Activated T-cell treated with anti-CD3 and anti-CD28 coated beads, Interleukin-2, amount 50 U/mL, for 1 hour (primary cell): ENCODE measurements around the gene GDF7.

ENCODE experiments used
- DNase-seq: peaks from one replicate; pipeline ENCODE4 v3.0.0-alpha.2; 2020

GDF7 gene

DNA sequence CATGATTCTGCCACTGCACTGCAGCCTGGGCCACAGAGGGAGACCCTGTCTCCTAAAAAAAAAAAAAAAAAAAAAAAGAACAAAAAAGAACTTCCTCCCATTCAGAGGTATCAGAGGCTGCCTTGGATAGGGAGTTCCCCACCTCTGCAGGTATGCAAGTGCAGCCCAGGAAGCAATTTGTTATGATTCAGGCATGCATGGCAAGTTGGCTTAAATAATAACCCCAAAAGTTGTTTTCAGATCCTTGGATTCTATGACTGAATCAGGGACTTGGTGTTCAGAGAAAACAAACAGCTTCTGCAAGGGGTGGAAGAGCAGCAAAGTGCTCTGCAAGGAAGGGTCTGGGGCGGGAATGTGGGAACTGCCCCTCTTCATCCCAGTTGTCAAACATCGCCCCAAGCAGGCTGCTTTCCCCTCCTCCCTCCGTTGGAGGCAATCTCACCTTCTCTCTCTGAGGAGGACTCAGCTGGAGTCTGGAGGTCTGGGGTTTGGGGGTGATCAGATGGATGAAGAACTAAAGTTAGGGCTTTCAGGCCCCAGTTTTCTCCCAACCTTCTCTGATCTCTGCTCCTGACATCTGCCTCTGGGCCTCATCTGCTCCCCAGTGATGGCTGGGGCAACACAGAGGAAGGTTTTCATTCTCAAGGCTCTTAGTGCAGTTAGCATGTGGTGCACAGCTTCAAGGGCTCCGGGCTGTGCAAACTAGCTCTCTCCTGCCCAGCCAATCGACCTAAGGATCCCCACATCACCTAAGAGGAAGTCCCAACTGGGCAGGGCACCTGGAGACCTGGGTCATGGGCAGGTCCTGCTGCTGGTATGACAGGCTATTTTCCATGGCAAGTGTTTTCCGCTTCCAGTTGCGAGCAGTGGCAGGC, 3.5 kb upstream of the GDF7 start:
- no peak for DNase-seq

DNA sequence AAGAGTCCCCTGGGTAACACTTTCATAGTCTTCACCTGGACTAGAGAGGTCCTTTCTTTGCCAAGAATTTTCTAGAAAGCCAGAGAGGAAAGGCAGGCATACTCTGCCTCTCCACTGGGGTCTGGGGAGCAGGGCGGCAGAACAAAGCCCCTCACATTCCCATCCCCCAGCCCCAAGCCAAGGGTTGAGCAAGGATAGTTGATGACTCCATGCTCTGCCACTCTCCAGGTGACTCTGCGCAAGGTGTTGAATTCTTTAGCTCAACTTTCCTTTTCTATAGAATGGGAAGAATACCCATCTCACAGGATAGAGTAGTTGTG, 2.9 kb upstream of the GDF7 start:
- no peak for DNase-seq

DNA sequence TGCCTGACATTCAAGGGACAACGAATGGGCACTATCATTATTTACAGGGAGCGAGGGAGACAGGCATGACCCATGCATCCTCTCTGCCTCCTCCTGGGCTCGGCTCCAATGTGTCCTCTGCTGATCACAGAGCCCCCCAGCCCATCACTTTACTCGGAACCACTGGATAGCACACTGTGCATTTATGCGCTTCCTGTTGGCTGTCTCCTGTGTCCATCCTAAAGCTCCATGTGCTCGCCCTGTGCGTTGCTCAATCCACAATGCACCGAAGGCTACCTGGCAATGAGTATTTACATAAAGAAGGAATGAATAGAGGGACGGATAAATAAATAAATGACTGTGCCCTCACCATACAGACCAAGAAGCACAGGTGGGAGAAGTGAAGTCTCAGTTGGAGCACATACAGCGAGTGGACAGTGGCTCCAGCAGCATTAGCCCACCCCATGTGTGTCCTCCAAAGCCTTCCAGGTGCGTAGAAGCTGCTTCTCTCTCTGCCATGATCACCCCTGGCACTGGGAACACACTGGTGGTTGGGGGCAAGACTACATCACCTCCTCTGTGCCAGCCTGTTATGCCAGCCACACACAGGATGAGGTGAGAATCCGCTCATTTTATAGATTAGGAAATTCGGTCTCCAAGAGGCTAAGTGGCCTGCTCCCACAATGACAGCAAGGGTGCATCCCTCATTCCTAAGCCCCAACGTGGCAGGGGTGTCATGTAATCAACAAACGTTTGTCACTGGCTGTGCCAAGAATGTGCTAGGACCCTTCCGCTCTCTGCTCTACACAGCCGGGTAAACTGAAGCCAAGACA, 2.3 kb upstream of the GDF7 start:
- no peak for DNase-seq

DNA sequence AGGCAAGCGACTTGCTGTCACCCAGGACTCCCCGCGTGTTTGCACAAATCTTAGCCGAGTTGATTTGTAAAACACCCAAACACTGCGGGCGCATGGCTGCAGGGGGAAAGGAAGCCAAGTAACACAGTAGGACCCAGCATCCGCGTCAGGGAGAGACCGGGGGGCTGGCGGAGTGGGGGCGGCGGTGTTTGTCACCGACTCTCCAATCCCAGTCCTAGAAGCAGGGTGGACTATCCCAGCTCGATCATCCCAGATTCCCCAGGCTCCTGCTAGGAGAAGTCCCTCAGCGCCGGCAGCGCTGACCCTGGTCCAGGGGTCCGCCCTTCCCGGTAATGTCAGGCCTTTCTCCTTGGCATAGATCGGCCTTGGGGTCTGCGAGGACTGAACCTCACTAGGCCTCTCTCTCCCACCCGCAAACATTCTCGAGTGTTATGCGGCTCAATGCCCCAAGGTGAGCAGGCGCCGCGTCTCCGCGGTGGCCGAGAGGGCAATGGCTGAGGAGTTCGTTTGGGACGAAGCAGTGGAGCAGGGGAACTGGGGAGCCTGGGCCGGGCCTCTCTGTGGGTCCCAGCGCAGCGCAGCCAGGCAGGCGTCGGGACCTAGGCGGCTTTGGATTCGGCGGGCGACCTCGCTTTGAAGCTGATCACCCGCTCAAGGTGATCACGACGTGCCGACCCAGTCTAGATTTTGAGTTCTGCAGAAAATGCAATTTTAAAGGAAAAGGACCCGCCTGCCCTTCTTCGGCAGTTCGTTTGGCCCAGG, 1.5 kb upstream of the GDF7 start:
- no peak for DNase-seq

DNA sequence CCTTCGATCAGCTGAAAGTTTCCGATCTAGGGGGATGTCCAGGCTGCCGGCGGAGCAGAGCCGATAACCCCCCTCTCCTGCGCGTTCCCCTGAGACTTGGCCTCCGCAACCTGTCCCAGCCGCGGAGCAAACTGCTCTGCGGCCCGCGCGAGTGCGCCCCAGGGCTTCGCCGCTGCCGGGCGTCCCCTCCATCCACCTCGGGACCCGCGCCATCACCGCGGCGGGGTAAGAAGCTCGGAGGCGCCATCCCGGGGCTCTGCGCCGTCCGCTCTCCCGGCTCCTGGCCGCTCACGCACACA, 990 bp upstream of the GDF7 start:
- no peak for DNase-seq

DNA sequence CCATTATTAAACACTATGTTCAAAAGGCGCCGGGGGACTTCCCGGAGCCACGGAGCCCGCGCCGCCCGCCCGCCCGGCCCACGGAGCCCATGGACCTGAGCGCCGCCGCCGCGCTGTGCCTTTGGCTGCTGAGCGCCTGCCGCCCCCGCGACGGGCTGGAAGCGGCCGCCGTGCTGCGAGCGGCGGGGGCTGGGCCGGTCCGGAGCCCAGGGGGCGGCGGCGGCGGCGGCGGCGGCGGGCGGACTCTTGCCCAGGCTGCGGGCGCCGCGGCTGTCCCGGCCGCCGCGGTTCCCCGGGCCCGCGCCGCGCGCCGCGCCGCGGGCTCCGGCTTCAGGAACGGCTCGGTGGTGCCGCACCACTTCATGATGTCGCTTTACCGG, 197 bp downstream of the GDF7 start:
- DNase-seq, result no peak

DNA sequence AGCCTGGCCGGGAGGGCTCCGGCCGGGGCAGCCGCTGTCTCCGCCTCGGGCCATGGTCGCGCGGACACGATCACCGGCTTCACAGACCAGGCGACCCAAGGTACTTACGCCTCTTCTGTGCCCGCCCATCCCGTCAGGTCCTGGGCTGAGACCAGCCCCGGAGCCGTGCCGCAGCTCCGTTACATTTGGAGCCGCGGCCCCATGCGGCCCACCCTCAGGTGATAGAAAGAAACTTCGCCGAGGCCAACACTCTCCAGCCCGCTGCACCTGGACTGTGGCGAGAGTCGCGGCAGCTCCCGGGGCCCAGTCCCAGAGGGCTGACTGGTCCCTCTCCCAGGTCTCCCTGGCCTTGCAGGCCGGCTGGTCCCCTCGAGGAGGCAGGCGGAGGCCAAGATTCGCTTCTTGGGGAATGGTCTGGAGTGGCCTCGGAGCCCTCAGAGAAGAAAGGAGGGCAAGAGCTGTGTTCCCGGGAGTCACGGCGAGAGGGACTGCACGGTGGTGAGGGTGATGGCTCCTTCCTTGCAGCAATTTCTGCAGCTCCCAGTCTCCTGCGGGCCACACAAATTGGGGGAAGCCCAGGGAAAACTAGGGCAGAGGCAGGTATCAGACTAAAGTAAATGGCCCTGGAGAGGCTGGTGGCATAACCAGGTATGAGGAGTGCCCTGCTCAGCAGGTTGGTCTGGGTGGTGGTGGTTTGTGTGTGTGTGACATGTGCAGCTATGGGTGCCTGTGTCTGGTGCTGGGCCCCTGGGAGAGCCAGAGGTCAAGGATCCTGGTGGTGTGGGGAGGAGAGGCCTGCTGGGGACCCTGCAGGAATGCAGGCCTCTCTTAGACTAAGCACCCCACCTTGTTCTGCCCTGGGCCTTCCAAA, 822 bp downstream of the GDF7 start:
- no peak for DNase-seq

DNA sequence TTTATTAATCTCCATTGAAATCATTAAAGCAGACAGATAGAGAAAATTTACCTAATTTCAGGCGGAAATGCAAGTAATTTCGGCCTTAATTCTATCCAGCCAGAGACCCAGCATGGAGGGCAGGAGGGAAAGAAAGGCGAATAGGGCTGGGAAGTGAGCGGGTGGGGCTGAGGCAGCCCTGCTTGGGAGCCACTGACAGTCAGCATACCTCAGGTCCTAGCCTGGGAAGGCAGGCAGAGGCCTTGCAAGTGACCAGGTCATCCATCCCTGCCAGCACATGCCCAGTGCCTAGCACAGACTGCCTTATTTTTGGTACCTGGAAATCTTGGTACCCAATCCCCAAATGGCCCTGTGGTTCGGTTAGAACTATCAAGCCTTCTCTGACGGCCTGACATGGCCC, 1.5 kb downstream of the GDF7 start:
- no peak for DNase-seq

DNA sequence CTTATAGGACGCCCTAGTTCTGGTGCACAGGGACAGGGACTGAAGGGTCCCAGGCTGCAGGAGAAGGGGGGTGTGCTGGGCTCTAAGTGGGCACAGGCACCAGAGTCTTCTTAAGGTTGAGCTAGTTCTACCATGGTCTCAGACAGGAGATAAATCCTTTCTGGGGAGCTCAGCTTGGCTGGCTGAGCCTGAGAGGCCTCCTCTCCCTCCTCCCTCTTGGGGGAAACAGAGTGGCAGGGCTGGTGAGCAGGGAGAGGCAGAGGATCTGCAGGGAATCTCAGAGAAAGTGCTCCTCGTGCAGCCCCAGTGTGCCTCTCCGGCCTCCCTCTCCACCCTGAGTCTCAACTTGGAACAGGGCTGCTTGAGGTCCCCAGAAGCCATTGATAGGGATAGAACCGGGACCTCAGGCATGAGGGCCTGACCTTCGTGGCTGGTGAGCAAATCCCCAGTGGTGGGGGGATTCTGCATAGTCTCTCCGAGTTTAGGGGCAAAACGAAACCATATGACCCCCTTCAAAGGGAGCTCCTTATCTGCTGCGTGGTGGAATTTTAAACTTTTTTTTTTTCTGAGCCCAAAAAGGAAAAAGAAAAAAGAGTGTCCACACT, 2.0 kb downstream of the GDF7 start:
- no peak for DNase-seq

DNA sequence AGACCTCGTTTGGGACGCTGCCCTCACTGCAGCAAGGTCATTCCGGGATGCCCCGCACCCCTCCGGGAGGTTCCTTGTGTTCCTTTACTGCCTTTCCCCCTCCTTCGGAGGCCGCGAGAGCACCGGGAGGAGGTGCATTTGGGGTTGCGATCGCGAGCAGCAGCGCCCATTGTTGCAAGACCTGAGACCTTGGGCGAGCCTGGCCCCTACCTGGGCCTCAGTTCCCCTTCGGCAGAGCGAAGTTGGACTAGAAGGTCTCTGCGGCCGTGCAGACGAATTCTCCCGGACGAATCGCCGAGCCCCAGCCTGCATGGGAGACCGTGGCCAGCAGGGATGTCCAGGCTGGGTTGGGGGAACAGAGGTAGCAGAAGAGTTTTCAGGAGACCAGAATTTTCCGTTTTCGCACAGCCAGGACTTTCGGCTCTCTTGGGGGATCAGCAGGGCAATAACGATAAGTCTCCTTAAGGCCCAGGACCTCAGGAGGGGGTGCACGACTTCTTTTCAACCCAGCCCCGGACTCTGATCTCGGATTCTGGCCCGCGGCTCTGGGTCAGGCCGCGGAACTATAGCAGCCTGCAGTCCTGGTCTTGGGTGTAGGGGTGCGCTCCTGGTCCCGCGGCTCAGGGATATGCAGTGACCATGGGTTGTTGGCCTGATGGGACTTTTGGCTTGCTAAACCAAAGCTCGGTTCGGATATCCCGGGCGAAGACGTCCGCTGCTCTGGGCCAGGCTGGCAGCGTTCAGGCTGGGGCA, 2.8 kb downstream of the GDF7 start:
- DNase-seq, result no peak

DNA sequence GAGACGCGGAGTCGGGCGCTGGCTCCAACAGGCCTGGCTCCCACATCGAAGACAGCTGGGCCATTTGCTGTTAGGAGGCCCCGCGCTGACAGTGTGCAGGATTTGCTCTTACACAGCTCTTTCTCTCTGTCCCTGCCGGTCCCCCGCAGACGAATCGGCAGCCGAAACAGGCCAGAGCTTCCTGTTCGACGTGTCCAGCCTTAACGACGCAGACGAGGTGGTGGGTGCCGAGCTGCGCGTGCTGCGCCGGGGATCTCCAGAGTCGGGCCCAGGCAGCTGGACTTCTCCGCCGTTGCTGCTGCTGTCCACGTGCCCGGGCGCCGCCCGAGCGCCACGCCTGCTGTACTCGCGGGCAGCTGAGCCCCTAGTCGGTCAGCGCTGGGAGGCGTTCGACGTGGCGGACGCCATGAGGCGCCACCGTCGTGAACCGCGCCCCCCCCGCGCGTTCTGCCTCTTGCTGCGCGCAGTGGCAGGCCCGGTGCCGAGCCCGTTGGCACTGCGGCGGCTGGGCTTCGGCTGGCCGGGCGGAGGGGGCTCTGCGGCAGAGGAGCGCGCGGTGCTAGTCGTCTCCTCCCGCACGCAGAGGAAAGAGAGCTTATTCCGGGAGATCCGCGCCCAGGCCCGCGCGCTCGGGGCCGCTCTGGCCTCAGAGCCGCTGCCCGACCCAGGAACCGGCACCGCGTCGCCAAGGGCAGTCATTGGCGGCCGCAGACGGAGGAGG, 3.5 kb downstream of the GDF7 start:
- no peak for DNase-seq

DNA sequence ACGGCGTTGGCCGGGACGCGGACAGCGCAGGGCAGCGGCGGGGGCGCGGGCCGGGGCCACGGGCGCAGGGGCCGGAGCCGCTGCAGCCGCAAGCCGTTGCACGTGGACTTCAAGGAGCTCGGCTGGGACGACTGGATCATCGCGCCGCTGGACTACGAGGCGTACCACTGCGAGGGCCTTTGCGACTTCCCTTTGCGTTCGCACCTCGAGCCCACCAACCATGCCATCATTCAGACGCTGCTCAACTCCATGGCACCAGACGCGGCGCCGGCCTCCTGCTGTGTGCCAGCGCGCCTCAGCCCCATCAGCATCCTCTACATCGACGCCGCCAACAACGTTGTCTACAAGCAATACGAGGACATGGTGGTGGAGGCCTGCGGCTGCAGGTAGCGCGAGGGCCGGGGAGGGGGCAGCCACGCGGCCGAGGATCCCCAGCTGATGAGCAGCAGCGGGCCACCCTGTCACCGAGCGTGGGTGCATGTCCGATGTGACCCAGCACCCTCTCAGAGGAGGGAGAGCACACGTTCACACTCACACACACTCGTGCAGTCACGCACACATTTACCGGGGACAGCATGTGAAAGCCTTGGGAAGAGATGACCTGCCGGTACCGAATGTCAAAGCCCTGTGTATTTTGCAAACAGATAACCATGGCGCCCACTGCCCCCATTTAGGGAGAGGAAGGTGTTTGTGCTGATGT, 4.2 kb downstream of the GDF7 start:
- no peak for DNase-seq

DNA sequence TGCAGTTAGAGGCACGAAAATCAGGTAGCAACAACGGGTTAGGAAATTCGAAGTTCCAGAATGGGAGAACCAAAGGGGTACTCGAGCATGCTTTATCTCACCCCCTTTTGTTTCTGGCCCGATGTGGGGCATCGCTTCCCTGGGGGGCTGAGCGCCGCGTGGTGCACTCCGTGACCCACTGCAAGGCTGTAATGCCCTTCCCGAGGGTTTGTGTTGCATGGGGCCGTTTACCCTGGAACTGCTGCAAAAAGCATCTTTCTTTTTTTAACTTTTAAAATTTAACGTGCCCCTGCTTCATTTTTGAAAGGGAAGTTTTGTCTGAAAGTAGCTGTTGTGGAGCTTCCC, 4.8 kb downstream of the GDF7 start:
- no peak for DNase-seq

DNA sequence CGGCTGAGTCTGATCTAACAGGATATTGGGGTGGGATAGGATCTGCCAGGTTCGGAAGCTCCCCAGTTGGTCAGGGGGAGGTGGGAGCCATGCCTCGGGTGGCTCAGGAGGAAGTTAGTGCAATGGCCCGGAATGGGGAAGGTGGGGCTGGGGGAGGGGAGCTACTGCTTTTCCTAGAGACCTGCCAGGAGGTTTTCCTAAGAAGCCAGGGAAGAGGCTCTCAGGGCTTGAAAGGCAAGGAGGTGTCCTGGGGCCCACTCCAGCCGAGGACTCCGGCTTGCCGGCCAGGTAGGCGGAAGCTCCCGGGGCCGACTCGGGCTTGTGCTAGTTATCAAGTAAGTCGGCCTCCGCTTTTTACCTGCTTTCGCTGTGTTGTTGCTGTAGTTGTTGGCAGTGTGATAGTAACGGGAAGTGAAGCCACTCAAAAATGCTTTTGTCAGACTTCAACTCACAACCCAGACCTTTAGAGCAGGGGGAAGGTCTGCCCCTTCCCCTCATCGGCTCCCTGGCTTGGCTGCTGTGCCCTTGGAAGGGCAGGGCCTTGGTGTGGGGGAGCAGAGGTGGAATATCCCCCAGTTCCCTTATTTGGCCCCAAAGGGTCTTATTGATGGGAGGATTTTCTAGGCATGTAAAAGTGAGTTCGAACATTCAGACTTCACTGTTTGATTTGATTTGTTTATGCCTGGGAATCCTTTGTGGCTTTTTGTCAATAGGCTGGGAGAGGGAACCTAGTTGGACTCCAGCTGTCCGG, 5.4 kb downstream of the GDF7 start:
- DNase-seq, result no peak

DNA sequence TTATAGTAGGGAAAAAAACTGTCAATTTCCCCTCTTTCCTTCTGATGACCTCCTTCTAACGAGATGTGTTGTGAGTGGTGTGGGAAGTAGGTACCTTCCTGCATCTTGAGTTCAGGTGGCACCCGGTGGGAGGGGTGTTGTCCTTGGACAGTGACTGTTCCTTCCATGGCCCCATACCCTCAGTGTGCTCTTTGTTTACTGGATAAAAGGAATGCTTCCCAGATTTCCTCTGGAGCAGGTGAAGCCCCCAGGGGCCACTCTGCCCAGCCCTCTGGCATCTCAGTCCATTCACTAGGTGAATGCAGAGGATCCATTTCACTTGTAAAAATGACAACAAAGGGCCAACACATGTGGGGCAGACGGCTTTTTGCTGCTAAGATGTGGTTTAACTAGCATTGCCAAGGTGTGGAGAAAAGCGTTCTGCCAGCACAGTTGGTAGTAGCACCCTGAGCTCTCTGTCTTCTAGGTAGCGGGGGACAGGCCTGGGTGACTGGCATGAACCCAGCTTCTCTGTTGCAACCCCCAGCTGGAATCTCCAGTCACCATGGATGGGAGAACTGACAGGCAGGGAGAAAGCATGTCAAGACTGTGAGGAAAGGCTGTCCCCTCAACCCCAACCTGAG, 6.9 kb downstream of the GDF7 start:
- DNase-seq, result no peak

DNA sequence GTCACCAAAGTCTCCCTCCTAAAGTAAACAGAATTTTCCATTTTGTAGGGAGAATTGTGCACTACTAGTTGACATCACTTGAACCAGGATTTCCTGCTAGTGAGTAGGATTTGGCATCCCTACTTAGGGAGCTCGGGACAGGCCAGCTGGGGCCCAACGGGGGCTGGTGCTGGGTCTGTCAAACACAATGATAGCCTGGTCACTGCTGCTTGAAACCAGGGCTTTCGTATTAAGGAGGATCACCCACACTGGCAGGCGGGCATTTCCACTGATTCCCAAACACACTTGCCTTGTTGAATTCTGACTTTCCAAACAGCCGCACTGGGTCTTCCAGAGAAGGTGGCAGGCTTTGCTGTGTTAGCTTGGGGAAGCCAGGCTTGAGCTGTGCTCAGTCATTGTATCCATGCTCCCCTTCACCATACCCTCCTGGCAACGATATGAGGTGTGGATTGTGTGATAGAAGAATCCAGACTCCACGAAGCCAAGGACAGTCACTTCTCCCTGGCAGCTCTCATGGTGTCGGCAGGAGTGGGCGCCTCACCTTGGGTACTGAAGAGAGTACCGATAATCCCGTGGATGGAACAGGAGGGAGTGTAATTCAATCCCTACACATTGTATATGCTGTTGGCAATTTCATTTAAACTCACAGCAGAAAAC, 7.5 kb downstream of the GDF7 start:
- DNase-seq, result no peak

DNA sequence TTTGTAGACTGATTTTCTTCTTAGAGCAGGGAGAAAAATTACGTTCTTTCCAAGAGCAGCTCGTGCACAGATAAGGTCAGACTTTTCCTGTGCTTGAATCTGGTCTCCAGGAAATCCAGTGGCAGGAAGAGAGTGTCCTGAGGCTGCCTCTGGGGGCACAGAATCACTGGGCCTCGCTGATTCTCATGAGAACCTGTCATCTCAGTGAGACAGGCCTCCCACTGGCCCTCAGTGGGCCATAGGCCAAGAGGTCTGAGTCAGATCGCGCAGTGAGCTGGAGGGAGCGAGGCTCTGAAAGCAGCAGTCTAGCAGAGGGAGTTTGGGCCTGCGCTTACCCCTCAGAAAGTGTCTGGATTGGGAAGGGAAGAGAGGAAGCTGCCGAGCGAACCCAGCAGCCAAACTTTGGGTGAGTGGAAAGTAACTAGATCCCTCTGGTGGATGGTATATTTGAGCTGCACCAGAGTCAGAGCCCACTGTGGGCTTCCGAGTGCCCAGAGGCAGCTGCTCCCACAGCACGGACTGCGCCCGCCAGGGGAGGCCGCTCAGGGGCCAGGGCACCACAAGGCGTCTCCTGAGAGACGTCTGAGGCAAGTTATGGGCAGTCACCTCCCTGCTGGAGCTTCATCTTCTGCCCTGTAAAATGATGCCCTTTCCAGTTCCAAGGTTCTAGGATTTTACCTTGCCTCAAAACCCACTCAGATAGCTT, 8.2 kb downstream of the GDF7 start:
- DNase-seq, result no peak
